Large intestine (tissue), 3 donors: Measurements from ENCODE around the gene INPP4B. TPM values are rescaled to one million over a fixed set of nuclear protein-coding genes. Genes with fewer than 3 reads are reported as not detected.
"Not testable (repeated sequence)": the region's sequence is repeated elsewhere in the genome, so short reads cannot be mapped to it uniquely, and the experiment has no call there.

Source experiments
- DNase-seq, 2 donors: peaks; one replicate each; pipeline versions ENCODE4 v3.0.0 to v3.0.0-alpha.2; 2013
- H3K27ac ChIP-seq: one replicate; pipeline ENCODE4 v1.5.1; 2013; ENCODE audit warnings: low read length
- H3K27me3 ChIP-seq: 2 replicates; pipeline ENCODE4 v1.6.1; 2013; ENCODE audit warnings: low read length; ENCODE audit not compliant: control insufficient read depth, insufficient read depth
- H3K36me3 ChIP-seq: 2 replicates; pipeline ENCODE4 v1.6.1; 2013; ENCODE audit warnings: low read length; ENCODE audit not compliant: control insufficient read depth, insufficient read depth
- H3K4me1 ChIP-seq: one replicate; pipeline ENCODE4 v1.6.1; 2013; ENCODE audit warnings: low read length; ENCODE audit not compliant: control insufficient read depth, insufficient read depth
- H3K4me3 ChIP-seq: one replicate; pipeline ENCODE4 v1.5.1; 2013; ENCODE audit warnings: low read length
- H3K9me3 ChIP-seq: one replicate; pipeline ENCODE4 v1.6.1; 2013; ENCODE audit warnings: mild to moderate bottlenecking, low read depth, low read length, moderate library complexity; ENCODE audit not compliant: control insufficient read depth
- WGBS: methylation state at CpG from one replicate; pipeline ENCODE4 v1.1.5; 2013; ENCODE audit warnings: low lambda C conversion rate; ENCODE audit not compliant: insufficient coverage; 5-methylcytosine and 5-hydroxymethylcytosine counted together
- polyA plus RNA-seq: library from polyadenylated mRNA; unstranded; fragments of 120-200 nt; gene quantifications from one replicate; pipeline ENCODE4 v1.2.1, GENCODE V29; 2013

Gene INPP4B
- polyA plus RNA-seq, 1 donor = 6.6 TPM

GRCh38 chr4:142407596-142407995, 438.5 kb downstream of the INPP4B start:
- WGBS = no CpG with 5 or more reads among the region's 2 CpGs
- H3K27ac ChIP-seq = no peak overlapping the region

GRCh38 chr4:142406917-142407501, 439.1 kb downstream of the INPP4B start:
- Histone ChIP-seq H3K4me3 (no peak overlapping the region), H3K27ac (no peak overlapping the region), H3K4me1 (peaks cover 2% of the 10 kb centered on the region), H3K36me3 (no peaks in the 10 kb centered on the region), H3K9me3 (no peaks in the 10 kb centered on the region), H3K27me3 (no peaks in the 10 kb centered on the region)
- 77% methylated on average over 6 of the region's 7 CpGs for WGBS
- DNase-seq = no peak

More at GRCh38 chr4:142407596-142407995, 438.5 kb downstream of the INPP4B start:
- H3K27me3 ChIP-seq = no peaks in the 10 kb centered on the region
- no peaks in the 10 kb centered on the region for H3K36me3 ChIP-seq
- DNase-seq = no peak
- peaks cover 2% of the 10 kb centered on the region for H3K4me1 ChIP-seq
- H3K9me3 ChIP-seq = no peaks in the 10 kb centered on the region
- H3K4me3 ChIP-seq = no peak overlapping the region

GRCh38 chr4:142406499-142406835, 439.6 kb downstream of the INPP4B start:
- 63% methylated on average over 2 of the region's 2 CpGs for WGBS
- H3K4me1 ChIP-seq = peaks cover 2% of the 10 kb centered on the region

GRCh38 chr4:142405695-142406498, 440.2 kb downstream of the INPP4B start:
- Histone ChIP-seq H3K4me1 (peaks cover 2% of the 10 kb centered on the region), H3K27me3 (no peaks in the 10 kb centered on the region), H3K4me3 (peak overlapping the region; percentile 46), H3K36me3 (no peaks in the 10 kb centered on the region), H3K27ac (peak overlapping the region; percentile 59), H3K9me3 (no peaks in the 10 kb centered on the region)
- 67% methylated on average over 1 of the region's 5 CpGs for WGBS
- DNase-seq = no peak

More at GRCh38 chr4:142406499-142406835, 439.6 kb downstream of the INPP4B start:
- Histone ChIP-seq H3K4me3 (no peak overlapping the region), H3K36me3 (no peaks in the 10 kb centered on the region), H3K9me3 (no peaks in the 10 kb centered on the region), H3K27me3 (no peaks in the 10 kb centered on the region), H3K27ac (no peak overlapping the region)
- no peak for DNase-seq

- WGBS = 25% methylated on average over 2 of the region's 14 CpGs
- DNase-seq = peak; percentile 30 to 85
Observed at GRCh38 chr4:142405021-142405694, 440.9 kb downstream of the INPP4B start.

GRCh38 chr4:142404191-142404611, 441.9 kb downstream of the INPP4B start:
- Histone ChIP-seq H3K36me3 (no peaks in the 10 kb centered on the region), H3K9me3 (no peaks in the 10 kb centered on the region), H3K27ac (no peak overlapping the region), H3K4me1 (peaks cover 2% of the 10 kb centered on the region), H3K27me3 (no peaks in the 10 kb centered on the region), H3K4me3 (no peak overlapping the region)
- no peak for DNase-seq
- WGBS = no CpG with 5 or more reads among the region's 3 CpGs

More at GRCh38 chr4:142405021-142405694, 440.9 kb downstream of the INPP4B start:
- H3K36me3 ChIP-seq = no peaks in the 10 kb centered on the region
- H3K4me3 ChIP-seq = peak overlapping the region; percentile 46
- H3K4me1 ChIP-seq = peaks cover 2% of the 10 kb centered on the region
- H3K9me3 ChIP-seq = no peaks in the 10 kb centered on the region
- H3K27me3 ChIP-seq = no peaks in the 10 kb centered on the region
- H3K27ac ChIP-seq = peak overlapping the region; percentile 59

- no peaks in the 10 kb centered on the region for H3K36me3 ChIP-seq
- no peak overlapping the region for H3K4me3 ChIP-seq
- peaks cover 2% of the 10 kb centered on the region for H3K4me1 ChIP-seq
- no peak for DNase-seq
- H3K27ac ChIP-seq = no peak overlapping the region
- H3K9me3 ChIP-seq = no peaks in the 10 kb centered on the region
- no CpG with 5 or more reads among the region's 2 CpGs for WGBS
- H3K27me3 ChIP-seq = no peaks in the 10 kb centered on the region
Observed at GRCh38 chr4:142402900-142403299, 443.2 kb downstream of the INPP4B start.

GRCh38 chr4:142402156-142402555, 443.9 kb downstream of the INPP4B start:
- no peaks in the 10 kb centered on the region for H3K9me3 ChIP-seq
- H3K4me1 ChIP-seq = peaks cover 2% of the 10 kb centered on the region
- no peak overlapping the region for H3K4me3 ChIP-seq
- H3K27me3 ChIP-seq = no peaks in the 10 kb centered on the region
- no peak overlapping the region for H3K27ac ChIP-seq
- 90% methylated on average over 2 of the region's 2 CpGs for WGBS
- H3K36me3 ChIP-seq = no peaks in the 10 kb centered on the region
- DNase-seq = no peak

GRCh38 chr4:142397364-142397991, 448.6 kb downstream of the INPP4B start:
- H3K4me3 ChIP-seq, H3K27ac ChIP-seq: not testable (repeated sequence)

GRCh38 chr4:142396279-142396678, 449.8 kb downstream of the INPP4B start:
- no peaks in the 10 kb centered on the region for H3K4me1 ChIP-seq
- WGBS = 80% methylated on average over 1 of the region's 1 CpG
- no peak for DNase-seq

More at GRCh38 chr4:142397364-142397991, 448.6 kb downstream of the INPP4B start:
- not testable (repeated sequence) for H3K36me3 ChIP-seq, H3K9me3 ChIP-seq, DNase-seq, H3K27me3 ChIP-seq, H3K4me1 ChIP-seq
- WGBS = 96% methylated on average over 5 of the region's 16 CpGs

More at GRCh38 chr4:142396279-142396678, 449.8 kb downstream of the INPP4B start:
- no peaks in the 10 kb centered on the region for H3K27me3 ChIP-seq
- H3K36me3 ChIP-seq = no peaks in the 10 kb centered on the region
- no peak overlapping the region for H3K4me3 ChIP-seq
- no peak overlapping the region for H3K27ac ChIP-seq
- no peaks in the 10 kb centered on the region for H3K9me3 ChIP-seq
